HepG2 (cell line): Measurements from ENCODE around the gene FCHSD1. TPM values are rescaled to one million over a fixed set of nuclear protein-coding genes. Genes with fewer than 3 reads are reported as not detected.

Experiments
- ATAC-seq: fragments of 200-7000 bp; cut with Tn5 transposase; 3 replicates; pipeline ENCODE4 v1.9.1; 2020; ENCODE audit warnings: mild to moderate bottlenecking, moderate library complexity
- BruUV-seq: library from RNA; stranded (reverse); fragments of 400-500 nt; replicated peaks from 2 replicates; lab custom pipeline; 2021; lab: Mats Ljungman, UMichigan
- CTCF ChIA-PET: fragments of 300-600 bp; formaldehyde crosslinking; extraction: SDS; loops from one replicate; lab custom pipeline; 2021; ENCODE audit warnings: low total read pairs, inconsistent platforms, low intra/inter-chr PET ratio; lab: Yijun Ruan, JAX
- POLR2A ChIA-PET: fragments of 350-600 bp; sonication (Branson Sonifier 250); formaldehyde crosslinking; loops from one replicate; lab custom pipeline; 2020; ENCODE audit warnings: antibody characterized with exemption, inconsistent platforms; lab: Yijun Ruan, JAX
- DNase-seq: peaks from one replicate; pipeline ENCODE4 v3.0.0-alpha.2; 2015; ENCODE audit warnings: low spot score
- FAIRE-seq: peaks from 3 replicates; lab custom pipeline; 2011; peaks lifted over from hg19 to GRCh38; lab: Jason Lieb, UNC
- H2AFZ ChIP-seq: one replicate; pipeline ENCODE4 v1.6.1; 2011; ENCODE audit warnings: low read length, inconsistent platforms
- H3K27ac ChIP-seq: fragments of 300-600 bp; 3 replicates; pipeline ENCODE4 v1.8.0; 2011; ENCODE audit warnings: mixed run types, mild to moderate bottlenecking, mixed read lengths, low read length, inconsistent platforms; ENCODE audit not compliant: insufficient read depth; ENCODE audit errors: extremely low read length
- H3K27me3 ChIP-seq, 2 experiments: fragments of 200-600 bp in 1 of 2; 2 replicates in 1 of 2; 3 replicates in 1 of 2; pipeline versions ENCODE4 v1.6.0 to v1.8.0; 2011; ENCODE audit warnings: low read length in 2 of 2, mild to moderate bottlenecking in 2 of 2, moderate library complexity in 2 of 2, inconsistent platforms in 1 of 2; ENCODE audit not compliant: insufficient read depth in 2 of 2, control insufficient read depth in 1 of 2
- H3K36me3 ChIP-seq, 2 experiments: fragments of 200-600 bp in 1 of 2; replicated peaks in 1 of 2; 2 replicates in 1 of 2; 3 replicates in 1 of 2; pipeline versions ENCODE4 v1.5.1 to v1.8.0; 2011; ENCODE audit warnings: low read length in 2 of 2, inconsistent platforms in 1 of 2; ENCODE audit not compliant: insufficient read depth in 2 of 2, control insufficient read depth in 1 of 2
- H3K4me1 ChIP-seq: 2 replicates; pipeline ENCODE4 v1.5.1; 2012; ENCODE audit warnings: low read length, inconsistent platforms; ENCODE audit not compliant: insufficient read depth
- H3K4me2 ChIP-seq: 2 replicates; pipeline ENCODE4 v1.6.0; 2011; ENCODE audit warnings: low read depth, low read length, inconsistent platforms
- H3K4me3 ChIP-seq, 3 experiments: fragments of 200-600 bp in 1 of 3; sonication (generic), shearing (Covaris generic) in 1 of 3; replicated peaks in 1 of 3; 2 replicates each; pipeline ENCODE4 v1.5.1; 2011 to 2016; ENCODE audit warnings: low read length in 3 of 3, inconsistent platforms in 2 of 3, low read depth in 2 of 3, mild to moderate bottlenecking in 2 of 3, control low read depth in 1 of 3, mixed read lengths in 1 of 3; ENCODE audit not compliant: insufficient read depth in 1 of 3
- H3K79me2 ChIP-seq: one replicate; pipeline ENCODE4 v1.6.1; 2011; ENCODE audit warnings: low read length, inconsistent platforms; ENCODE audit not compliant: insufficient read depth
- H3K9ac ChIP-seq: 2 replicates; pipeline ENCODE4 v1.6.0; 2011; ENCODE audit warnings: mild to moderate bottlenecking, low read depth, low read length, inconsistent platforms; ENCODE audit not compliant: insufficient read depth
- H3K9me3 ChIP-seq: 2 replicates; pipeline ENCODE4 v1.5.1; 2012; ENCODE audit warnings: mild to moderate bottlenecking, low read length
- H4K20me1 ChIP-seq: 2 replicates; pipeline ENCODE4 v1.6.0; 2011; ENCODE audit warnings: inconsistent platforms, mild to moderate bottlenecking, low read length, moderate library complexity; ENCODE audit not compliant: insufficient read depth
- ASH2L ChIP-seq: fragments of 300-600, 200-600 bp; sonication (generic); IDR thresholded peaks from 2 replicates; pipeline ENCODE4 v1.7.0; 2017; ENCODE audit warnings: low read depth, mild to moderate bottlenecking, moderate library complexity, mixed read lengths, low read length; ENCODE audit not compliant: insufficient read length
- ATM ChIP-seq: fragments of 450-650 bp; IDR thresholded peaks from 2 replicates; pipeline ENCODE4 v1.7.1; 2017; ENCODE audit warnings: mild to moderate bottlenecking, borderline replicate concordance
- FOXC1 ChIP-seq: sonication (generic); formaldehyde crosslinking; IDR thresholded peaks from 2 replicates; pipeline ENCODE4 v1.8.0; 2022; ENCODE audit warnings: mild to moderate bottlenecking, missing genetic modification reagents, borderline replicate concordance
- HNRNPL ChIP-seq: fragments of 200-400 bp; formaldehyde crosslinking; IDR thresholded peaks from 2 replicates; pipeline ENCODE4 v1.6.1; 2017; ENCODE audit warnings: mild to moderate bottlenecking, low read depth, low read length
- MAZ ChIP-seq, 2 experiments: sonication (generic) in 1 of 2; formaldehyde crosslinking in 1 of 2; IDR thresholded peaks; 2 replicates each; pipeline versions ENCODE4 v1.5.0 to v1.6.1; 2012 to 2020; ENCODE audit warnings: low read depth in 2 of 2, mild to moderate bottlenecking in 2 of 2, borderline replicate concordance in 1 of 2, improper control_type of control experiment in 1 of 2, low read length in 1 of 2, missing genetic modification reagents in 1 of 2, moderate library complexity in 1 of 2
- MBD4 ChIP-seq: IDR thresholded peaks from 2 replicates; pipeline ENCODE4 v1.6.1; 2012; ENCODE audit warnings: low read length, inconsistent platforms, borderline replicate concordance
- SSRP1 ChIP-seq: IDR thresholded peaks from 2 replicates; pipeline ENCODE4 v1.6.1; 2016; ENCODE audit warnings: control low read depth
- ZMYM4 ChIP-seq: sonication (generic); formaldehyde crosslinking; IDR thresholded peaks from 2 replicates; pipeline ENCODE4 v1.8.1; 2023; ENCODE audit warnings: mild to moderate bottlenecking, missing genetic modification reagents
- ZNF383 ChIP-seq: sonication (generic); formaldehyde crosslinking; IDR thresholded peaks from 2 replicates; pipeline ENCODE4 v1.4.0; 2020; ENCODE audit warnings: missing genetic modification reagents, mild to moderate bottlenecking, borderline replicate concordance
- ZNF687 ChIP-seq: sonication (generic); formaldehyde crosslinking; IDR thresholded peaks from 2 replicates; pipeline ENCODE4 v1.5.1; 2020; ENCODE audit warnings: mild to moderate bottlenecking, missing genetic modification reagents, moderate library complexity
- ZNF782 ChIP-seq: sonication (generic); formaldehyde crosslinking; IDR thresholded peaks from 2 replicates; pipeline ENCODE4 v1.4.0; 2020; ENCODE audit warnings: missing genetic modification reagents, mild to moderate bottlenecking, borderline replicate concordance
- ZNF790 ChIP-seq: sonication (generic); formaldehyde crosslinking; IDR thresholded peaks from 2 replicates; pipeline ENCODE4 v1.8.0; 2022; ENCODE audit warnings: missing genetic modification reagents, mild to moderate bottlenecking, borderline replicate concordance
- ZSCAN5A ChIP-seq: sonication (generic); formaldehyde crosslinking; IDR thresholded peaks from 2 replicates; pipeline ENCODE4 v1.8.0; 2022; ENCODE audit warnings: mild to moderate bottlenecking, missing genetic modification reagents, borderline replicate concordance
- WGBS: methylation state at CpG from one replicate; pipeline ENCODE4 v1.1.6; 2017; ENCODE audit warnings: low lambda C conversion rate; 5-methylcytosine and 5-hydroxymethylcytosine counted together
- in situ Hi-C: cut with HindIII; loops from 2 replicates; pipeline ENCODE4 v1.10.0; 2017; ENCODE audit warnings: low pct_unique_long_range_greater_than_20kb; ENCODE audit not compliant: extremely low pct_ligation_motif_present
- intact Hi-C: fragments of 100-400 bp; cut with micrococcal nuclease; formaldehyde crosslinking; loops from one replicate; pipeline ENCODE4 v1.10.0; 2022; ENCODE audit not compliant: unreplicated experiment
- polyA plus RNA-seq, 8 experiments: library from polyadenylated mRNA; depleted of rRNA in 3 of 8; stranded (reverse) in 7 of 8; unstranded in 1 of 8; fragments of >200 nt; fragmentation: Illumina TruSeq in 4 of 8; extraction: Trizol in 4 of 8; gene quantifications; 2 replicates each; pipeline versions ENCODE4 v1.2.1 to v1.2.3, GENCODE V29; 2011 to 2016; ENCODE audit warnings: low read depth in 4 of 8, missing spikeins in 1 of 8, mixed read lengths in 1 of 8; ENCODE audit not compliant: insufficient read depth in 1 of 8
- total RNA-seq, 5 experiments: library from RNA; depleted of rRNA; stranded (reverse); fragments of >200 nt; fragmentation: Illumina TruSeq; extraction: Trizol; gene quantifications; 2 replicates each; pipeline ENCODE4 v1.2.3, GENCODE V29; 2016; ENCODE audit warnings: low read depth in 1 of 5

FCHSD1 gene
- total and polyA plus RNA-seq, 2 of the 13 experiments (the other 11 are each of a cell fraction or from before 2014, with no cell fraction given) = 5.5 to 15.4 TPM

DNA sequence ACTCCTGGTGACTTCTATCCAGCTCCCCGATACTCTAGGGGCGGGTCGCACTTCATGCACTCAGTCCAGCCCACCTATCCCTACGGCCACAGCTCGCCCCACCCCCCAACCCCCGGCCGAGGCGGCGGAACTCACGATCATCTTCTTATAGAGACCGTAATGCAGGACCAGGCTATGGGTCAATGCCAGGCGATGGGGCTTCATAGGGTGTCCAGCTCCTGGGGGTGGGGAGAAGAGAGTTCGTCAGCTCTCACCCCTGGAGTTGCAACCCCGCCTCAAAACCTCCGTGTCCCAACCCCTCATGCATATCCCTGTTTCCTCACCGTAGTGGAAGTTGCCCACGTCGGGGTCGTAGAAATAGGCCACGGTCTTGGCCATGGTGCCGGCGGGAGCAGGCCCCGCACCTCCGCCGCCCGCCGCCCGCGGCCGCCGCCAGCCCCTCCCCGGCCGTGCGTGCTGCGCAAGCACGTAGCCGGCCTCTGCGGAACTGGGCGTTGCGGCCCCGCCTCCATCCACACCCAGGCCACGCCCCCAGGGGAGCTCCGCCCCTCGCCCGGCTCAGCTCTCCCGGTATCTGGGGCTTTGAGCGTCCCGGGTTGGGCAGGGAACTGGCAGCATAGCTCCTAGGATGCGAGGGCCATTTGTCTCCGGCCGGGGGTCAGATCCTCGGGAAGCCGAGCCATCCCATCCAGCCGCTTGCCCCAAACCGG lies 14.7 kb downstream of the FCHSD1 start, which contains the start of the genes HDAC3 and RELL2:
TSS of gene HDAC3 (minus strand) at position 437 of the 710 bp plus-strand sequence. CDS start at position 378, 59 bp downstream.
TSS of gene RELL2 (plus strand) at position 585 of the 710 bp plus-strand sequence. CDS start 1,229 bp downstream, outside the sequence.
- FAIRE-seq (peak; percentile 49), ATAC-seq (peak; percentile 88), DNase-seq (peak; percentile 81)
- H4K20me1 ChIP-seq = peaks cover 7% of the 10 kb centered on the region
- peaks cover 30% of the 10 kb centered on the region for H3K4me1 ChIP-seq
- H3K4me3 ChIP-seq = peak within 1 kb of the TSS; percentile 91 to 99 (median 99)
- peaks cover 2 to 23% of the 10 kb centered on the region in 2 experiments; a peak in 3 of 5 replicates for H3K36me3 ChIP-seq
- 0% methylated on average over 13 of the region's 55 CpGs for WGBS
- peak within 1 kb of the TSS; percentile 1 for H2AFZ ChIP-seq
- H3K4me2 ChIP-seq = peak within 1 kb of the TSS; percentile 95
- H3K27ac ChIP-seq = peak within 1 kb of the TSS; percentile 75
- no peaks in the 10 kb centered on the region; a peak in 1 of 5 replicates for H3K27me3 ChIP-seq
- intact Hi-C loops = no loop called here
- H3K9ac ChIP-seq = peak within 1 kb of the TSS; percentile 90
- POLR2A ChIA-PET = interaction anchor here (0.8 to 3.1 kb wide), 17 partner anchors 9 to 332 kb away, joined by 3 to 35 read pairs (median 7); partner anchors contain the start of genes DELE1, DIAPH1, FCHSD1 and RNF14
- H3K79me2 ChIP-seq = peaks cover 40% of the 10 kb centered on the region
- BruUV-seq = TSS peak; percentile 52
- CTCF ChIA-PET = interaction anchor here (1.3 kb wide), 1 partner anchor 18 kb away, joined by 6 read pairs; the partner anchor contains the start of gene DIAPH1
- in situ Hi-C loops = loop anchor here (5.0 kb wide), 1 partner anchor 44 kb away; no protein-coding TSS in a partner anchor
- no peaks in the 10 kb centered on the region for H3K9me3 ChIP-seq
- TF ChIP-seq ZNF383 (CRISPR knock-in tag) = 0 out of 2 replicates have a peak, but pooled peaks have one; percentile 77
- TF ChIP-seq ASH2L = peak; percentile 90
- TF ChIP-seq ZSCAN5A = no peak
- 0 out of 2 replicates have a peak, but pooled peaks have one; percentile 34 for TF ChIP-seq HNRNPL
- no peak for TF ChIP-seq SSRP1 (CRISPR knock-in tag)
- TF ChIP-seq ZNF782 (CRISPR knock-in tag) = 0 out of 2 replicates have a peak, but pooled peaks have one; percentile 29
- peak; percentile 6; the same call in 1 of the 2 replicates for TF ChIP-seq FOXC1
- peak; percentile 39; the same call in 1 of the 2 replicates for TF ChIP-seq ZMYM4 (CRISPR knock-in tag)
- no peak for TF ChIP-seq ATM
- TF ChIP-seq ZNF687 (CRISPR knock-in tag) = peak; percentile 59; the same call in 1 of the 2 replicates
- TF ChIP-seq ZNF790 (CRISPR knock-in tag) = no peak
- TF ChIP-seq MAZ (IDR thresholded peaks at IDR 0.05; ENCODE audit: borderline replicate concordance, low read depth, low read length) = peak; percentile 68; the same call in 1 of the 2 replicates
- peak; percentile 42; the same call in 1 of the 2 replicates for TF ChIP-seq MAZ (CRISPR knock-in tag; IDR thresholded peaks at IDR 0.05; ENCODE audit: low read depth)
- no peak for TF ChIP-seq MBD4
